Stimulated activated naive CD4-positive, alpha-beta T cell (primary cell): ENCODE data around the gene PTGES2.
A peak's percentile ranks its signal among the peaks of the same experiment; 100 is the strongest.

Source experiments
- DNase-seq, 6 experiments: peaks; one replicate each; lab custom pipeline; 2025; lab: John Stamatoyannopoulos, UW

Gene PTGES2

GRCh38 chr9:128127568-128127989, at the start of gene PTGES2:
TSS of gene PTGES2 (minus strand) at chr9:128127729. CDS start at chr9:128127717, 12 bp downstream.
- peak; percentile 61 to 85 (median 76) for DNase-seq

- no peak for DNase-seq
These were observed 48.2 kb upstream of the PTGES2 start for GRCh38 chr9:128175726-128176125.

GRCh38 chr9:128175102-128175563, 47.6 kb upstream of the PTGES2 start:
- no peak for DNase-seq

- DNase-seq, result no peak
These were observed 46.5 kb upstream of the PTGES2 start for GRCh38 chr9:128174062-128174461.

- DNase-seq, result no peak
These were observed 42.4 kb upstream of the PTGES2 start for GRCh38 chr9:128169925-128170324.

GRCh38 chr9:128169492-128169891, 42.0 kb upstream of the PTGES2 start:
- DNase-seq, result no peak

- DNase-seq, result no peak
These were observed 41.3 kb upstream of the PTGES2 start for GRCh38 chr9:128168731-128169308.

GRCh38 chr9:128167209-128167608, 39.7 kb upstream of the PTGES2 start:
- no peak for DNase-seq

GRCh38 chr9:128166169-128166568, 38.6 kb upstream of the PTGES2 start:
- no peak for DNase-seq

GRCh38 chr9:128164307-128164885, 36.9 kb upstream of the PTGES2 start:
- DNase-seq, result no peak

GRCh38 chr9:128163523-128164306, 36.2 kb upstream of the PTGES2 start:
- DNase-seq, result no peak

- DNase-seq, result no peak
These were observed 35.5 kb upstream of the PTGES2 start for GRCh38 chr9:128163027-128163515.

- DNase-seq, result no peak
These were observed 34.9 kb upstream of the PTGES2 start for GRCh38 chr9:128162215-128163026.

- DNase-seq, result no peak
These were observed 33.8 kb upstream of the PTGES2 start for GRCh38 chr9:128161215-128161902.

GRCh38 chr9:128160603-128160987, 33.1 kb upstream of the PTGES2 start:
- DNase-seq, result peak in 3 of 6 experiments; percentile 19 to 61 (median 23)

- DNase-seq, result peak; percentile 84 to 92 (median 90)
These were observed 32.5 kb upstream of the PTGES2 start, which contains the start of gene BBLN for GRCh38 chr9:128159784-128160602. TSS of gene BBLN (plus strand) at chr9:128160265. CDS start at chr9:128160408, 143 bp downstream.

- DNase-seq, result peak; percentile 50 to 67 (median 59)
These were observed 31.9 kb upstream of the PTGES2 start for GRCh38 chr9:128159522-128159783.

GRCh38 chr9:128155736-128156500, 28.4 kb upstream of the PTGES2 start:
- DNase-seq, result no peak

- DNase-seq, result no peak
These were observed 26.6 kb upstream of the PTGES2 start for GRCh38 chr9:128153947-128154695.
